ENCODE results near the gene TFAP2E. TPM values are rescaled to one million over a fixed set of nuclear protein-coding genes. Genes with fewer than 3 reads are reported as not detected.

Gene TFAP2E
- total RNA-seq (1.0 TPM), polyA plus RNA-seq (ENCODE audit: insufficient read depth, low read depth, low replicate concordance) (0.28 TPM)
- long read RNA-seq, donor 1 = 0 reads
- long read RNA-seq, donor 2 = 0 reads
- long read RNA-seq, donor 3 = 0 reads
- long read RNA-seq, donor 4 = 0 reads
- long read RNA-seq, donor 5 = 0 reads
- long read RNA-seq, donor 6 = 0 reads
- long read RNA-seq, donor 7, partial matches to known transcripts = 0 of 1 reads
- long read RNA-seq, donor 7, other reads (novel, unspliced or antisense) = 1 of 1 reads
- long read RNA-seq, donor 8 = 0 reads
- long read RNA-seq, donor 9 = 0 reads
- long read RNA-seq, donor 10 = 0 reads

GRCh38 chr1:35573198-35574124, at the start of gene TFAP2E:
Gene TFAP2E (plus strand): TSS chr1:35573314. CDS start chr1:35573578, 264 bp downstream.
- Histone ChIP-seq H3K4me3 (ENCODE audit: low read length in 3 of 3) (peak within 1 kb of the TSS; percentile 17 to 32 (median 28)), H3K27me3 (ENCODE audit: control insufficient read depth, insufficient read depth, low read length) (peaks cover 38% of the 10 kb centered on the region), H3K27ac (ENCODE audit: low read depth in 2 of 2, low read length in 2 of 2) (no peak within 1 kb of the TSS), H3K9ac (ENCODE audit: low read length in 3 of 3) (no peak within 1 kb of the TSS), H3K36me3 (ENCODE audit: control insufficient read depth in 2 of 3, insufficient read depth in 3 of 3, low read length in 3 of 3) (no peaks in the 10 kb centered on the region), H3K4me1 (ENCODE audit: control insufficient read depth in 2 of 3, insufficient read depth in 2 of 3, low read depth in 1 of 3, low read length in 3 of 3) (peaks cover 0 to 15% (median 0%) of the 10 kb centered on the region in 3 donors), H3K9me3 (ENCODE audit: control insufficient read depth in 2 of 3, insufficient read depth in 1 of 3, low read length in 3 of 3) (no peaks in the 10 kb centered on the region)
- FAIRE-seq (no peak), DNase-seq (peak in 4 of 5 donors; percentile 62 to 81 (median 70))
- intact Hi-C loops (cut with DNase I) = loop anchor here (5.0 kb wide), 1 partner anchor 144 kb away; the partner anchor contains the start of gene C1orf216
- no peak for TF ChIP-seq CTCF (IDR thresholded peaks at IDR 0.05; ENCODE audit: borderline replicate concordance, extremely low read depth, insufficient read depth)

GRCh38 chr1:35524106-35524505, 49.0 kb upstream of the TFAP2E start:
- no peak for TF ChIP-seq CTCF (IDR thresholded peaks at IDR 0.05; ENCODE audit: borderline replicate concordance, extremely low read depth, insufficient read depth)
- DNase-seq (peak in 2 of 5 donors; percentile 56), FAIRE-seq (no peak)
- Histone ChIP-seq H3K9me3 (ENCODE audit: control insufficient read depth in 2 of 3, insufficient read depth in 1 of 3, low read length in 3 of 3) (no peaks in the 10 kb centered on the region), H3K27me3 (ENCODE audit: control insufficient read depth, insufficient read depth, low read length) (no peaks in the 10 kb centered on the region), H3K36me3 (ENCODE audit: control insufficient read depth in 2 of 3, insufficient read depth in 3 of 3, low read length in 3 of 3) (no peaks in the 10 kb centered on the region), H3K4me3 (ENCODE audit: low read length in 3 of 3) (no peak overlapping the region), H3K4me1 (ENCODE audit: control insufficient read depth in 2 of 3, insufficient read depth in 2 of 3, low read depth in 1 of 3, low read length in 3 of 3) (peaks cover 0 to 4% (median 0%) of the 10 kb centered on the region in 3 donors), H3K27ac (ENCODE audit: low read depth in 2 of 2, low read length in 2 of 2) (no peak overlapping the region), H3K9ac (ENCODE audit: low read length in 3 of 3) (no peak overlapping the region)
- intact Hi-C loops (cut with DNase I) = no loop called here

- Histone ChIP-seq H3K4me3 (ENCODE audit: low read length in 3 of 3) (no peak overlapping the region), H3K9ac (ENCODE audit: low read length in 3 of 3) (no peak overlapping the region), H3K27me3 (ENCODE audit: control insufficient read depth, insufficient read depth, low read length) (no peaks in the 10 kb centered on the region), H3K9me3 (ENCODE audit: control insufficient read depth in 2 of 3, insufficient read depth in 1 of 3, low read length in 3 of 3) (no peaks in the 10 kb centered on the region), H3K4me1 (ENCODE audit: control insufficient read depth in 2 of 3, insufficient read depth in 2 of 3, low read depth in 1 of 3, low read length in 3 of 3) (peaks cover 0 to 5% (median 0%) of the 10 kb centered on the region in 3 donors), H3K36me3 (ENCODE audit: control insufficient read depth in 2 of 3, insufficient read depth in 3 of 3, low read length in 3 of 3) (peaks cover 0 to 4% (median 2%) of the 10 kb centered on the region in 3 donors), H3K27ac (ENCODE audit: low read depth in 2 of 2, low read length in 2 of 2) (no peak overlapping the region)
- intact Hi-C loops (cut with DNase I) = no loop called here
- no peak for FAIRE-seq
- no peak for TF ChIP-seq CTCF (IDR thresholded peaks at IDR 0.05; ENCODE audit: borderline replicate concordance, extremely low read depth, insufficient read depth)
- DNase-seq = no peak
These were observed 42.9 kb upstream of the TFAP2E start for GRCh38 chr1:35530168-35530567.

All from kidney (tissue), 22 donors.